GM12864 (cell line): ENCODE data around the gene KCNA1.

ENCODE experiments used
- DNase-seq: peaks from one replicate; pipeline ENCODE4 v3.0.0-alpha.2; 2011; ENCODE audit warnings: low read depth
- H3K4me3 ChIP-seq: 2 replicates; pipeline ENCODE4 v1.5.1; 2011; ENCODE audit warnings: mild to moderate bottlenecking, low read depth, low read length, control low read depth
- TF ChIP-seq, protein P1 (sequence below): IDR thresholded peaks from 2 replicates; pipeline ENCODE4 v1.5.1; 2011; ENCODE audit warnings: low read depth, mild to moderate bottlenecking, moderate library complexity, low read length, control low read depth, inconsistent platforms; ENCODE audit errors: missing control alignments

Gene KCNA1

DNA sequence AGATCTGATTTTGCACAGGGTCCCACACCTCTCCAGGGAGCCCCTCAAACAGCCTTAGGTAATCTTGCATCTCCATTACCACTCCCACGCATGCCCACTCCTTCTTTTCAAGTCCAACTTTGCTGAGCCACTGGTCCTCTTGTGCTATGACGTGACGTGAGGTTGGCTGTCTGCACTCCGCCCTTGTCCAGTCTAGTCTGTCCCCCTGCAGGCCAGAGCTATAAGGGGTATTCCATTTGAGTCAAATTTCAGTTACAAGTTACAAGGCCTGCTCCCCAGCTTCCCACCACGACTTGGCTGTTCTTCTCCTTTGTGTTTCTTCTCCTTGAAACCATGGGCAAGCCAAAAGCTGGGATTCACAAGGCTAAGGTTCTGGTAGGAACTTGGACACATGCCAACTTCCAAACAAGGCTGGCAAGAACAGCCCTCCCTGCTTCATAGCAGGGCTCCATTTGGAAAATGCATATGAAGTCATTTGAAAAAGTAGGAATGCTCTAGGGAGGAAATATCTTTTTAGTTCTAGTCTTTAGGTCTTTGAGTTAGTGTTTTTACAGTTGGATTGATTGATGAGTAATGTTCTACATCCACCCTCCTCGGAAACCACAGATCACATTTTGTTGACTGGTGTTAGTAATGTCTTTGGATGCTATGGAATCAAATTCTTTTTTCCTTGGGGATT, 49.1 kb downstream of the KCNA1 start:
- TF ChIP-seq, protein P1, sequence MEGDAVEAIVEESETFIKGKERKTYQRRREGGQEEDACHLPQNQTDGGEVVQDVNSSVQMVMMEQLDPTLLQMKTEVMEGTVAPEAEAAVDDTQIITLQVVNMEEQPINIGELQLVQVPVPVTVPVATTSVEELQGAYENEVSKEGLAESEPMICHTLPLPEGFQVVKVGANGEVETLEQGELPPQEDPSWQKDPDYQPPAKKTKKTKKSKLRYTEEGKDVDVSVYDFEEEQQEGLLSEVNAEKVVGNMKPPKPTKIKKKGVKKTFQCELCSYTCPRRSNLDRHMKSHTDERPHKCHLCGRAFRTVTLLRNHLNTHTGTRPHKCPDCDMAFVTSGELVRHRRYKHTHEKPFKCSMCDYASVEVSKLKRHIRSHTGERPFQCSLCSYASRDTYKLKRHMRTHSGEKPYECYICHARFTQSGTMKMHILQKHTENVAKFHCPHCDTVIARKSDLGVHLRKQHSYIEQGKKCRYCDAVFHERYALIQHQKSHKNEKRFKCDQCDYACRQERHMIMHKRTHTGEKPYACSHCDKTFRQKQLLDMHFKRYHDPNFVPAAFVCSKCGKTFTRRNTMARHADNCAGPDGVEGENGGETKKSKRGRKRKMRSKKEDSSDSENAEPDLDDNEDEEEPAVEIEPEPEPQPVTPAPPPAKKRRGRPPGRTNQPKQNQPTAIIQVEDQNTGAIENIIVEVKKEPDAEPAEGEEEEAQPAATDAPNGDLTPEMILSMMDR, result no peak
- no peak for DNase-seq
- no peak overlapping the region for H3K4me3 ChIP-seq

DNA sequence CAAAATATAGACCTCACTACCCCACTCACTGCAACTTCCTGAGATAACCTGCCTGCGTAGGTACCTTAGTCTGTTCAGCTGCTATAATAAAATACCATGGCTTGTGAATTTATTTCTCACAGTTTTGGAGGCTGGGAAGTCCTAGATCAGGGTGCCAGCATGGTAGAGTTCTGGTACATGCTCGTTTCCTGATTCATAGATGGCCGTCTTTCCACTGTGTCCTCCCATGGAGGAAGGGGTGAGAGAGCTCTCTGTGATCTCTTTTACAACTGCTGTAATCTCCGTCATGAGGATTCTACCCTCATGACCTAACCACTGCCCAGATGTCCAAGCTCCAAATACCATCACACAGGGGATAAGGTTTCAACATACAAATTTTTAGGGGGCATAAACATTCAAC, 49.7 kb downstream of the KCNA1 start:
- DNase-seq, result no peak

DNA sequence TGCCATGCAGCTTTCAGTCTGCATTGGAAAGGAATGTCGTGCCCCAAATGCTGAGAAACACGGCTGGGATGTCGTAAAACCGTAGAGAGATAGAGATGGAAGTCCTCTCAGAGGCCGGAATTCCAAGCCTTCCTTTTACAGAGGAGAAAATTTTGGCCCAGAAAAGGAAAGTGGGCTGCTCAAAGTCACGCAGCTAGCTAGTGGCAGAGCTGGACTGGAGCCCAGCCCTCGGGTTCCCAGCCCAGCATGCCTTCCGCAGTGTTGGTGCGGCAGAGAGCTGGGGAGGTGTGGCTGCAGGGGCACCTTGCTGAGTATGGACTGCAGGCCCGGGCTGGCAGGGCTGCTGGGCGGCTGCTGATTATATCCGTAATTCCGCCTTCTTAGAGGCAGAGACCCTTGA, 50.3 kb downstream of the KCNA1 start:
- TF ChIP-seq, protein P1, result no peak
- no peak overlapping the region for H3K4me3 ChIP-seq
- no peak for DNase-seq

More for the DNA sequence above, 49.7 kb downstream of the KCNA1 start:
- no peak overlapping the region for H3K4me3 ChIP-seq
- TF ChIP-seq, protein P1, result no peak

DNA sequence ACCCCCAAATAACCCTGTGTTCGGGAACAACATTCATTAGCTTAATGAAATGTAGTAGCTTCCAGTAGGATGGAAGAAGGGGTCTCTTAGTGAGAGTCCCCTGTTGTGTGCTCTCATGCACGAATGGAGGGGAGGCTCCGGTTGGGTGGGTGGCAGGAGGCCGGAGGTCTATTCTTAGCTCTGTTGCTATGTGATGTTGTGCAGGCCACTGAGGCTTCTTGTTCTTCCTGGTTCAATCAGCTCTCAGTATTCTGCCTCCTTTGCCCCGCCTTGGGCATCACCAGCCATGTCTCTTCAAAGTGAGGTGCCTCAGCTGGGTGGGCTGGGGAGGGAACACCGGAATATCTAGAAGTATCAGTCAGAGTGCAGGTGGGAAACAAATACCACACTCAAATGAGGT, 50.8 kb downstream of the KCNA1 start:
- DNase-seq, result no peak
- TF ChIP-seq, protein P1, result no peak
- H3K4me3 ChIP-seq, result no peak overlapping the region

DNA sequence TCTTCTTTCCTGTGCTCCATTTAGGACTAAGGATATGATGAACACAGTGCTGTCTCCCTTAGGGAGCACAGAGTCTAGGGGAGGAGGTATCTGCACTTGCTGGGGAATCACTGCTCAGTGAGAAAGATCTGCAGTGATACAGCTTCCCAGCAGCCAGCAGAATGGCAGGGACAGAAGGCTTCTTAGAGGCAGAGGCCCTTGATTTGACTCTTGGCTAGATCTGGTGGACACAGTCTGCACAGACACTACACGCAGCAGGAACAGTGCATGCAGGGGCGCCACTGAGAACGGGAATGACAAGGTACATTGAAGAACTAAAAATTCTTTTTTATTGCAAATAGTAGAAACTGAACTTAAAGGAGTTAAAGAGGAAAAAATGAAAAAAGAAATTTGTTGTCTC, 51.6 kb downstream of the KCNA1 start:
- H3K4me3 ChIP-seq, result no peak overlapping the region
- TF ChIP-seq, protein P1, result no peak
- no peak for DNase-seq

DNA sequence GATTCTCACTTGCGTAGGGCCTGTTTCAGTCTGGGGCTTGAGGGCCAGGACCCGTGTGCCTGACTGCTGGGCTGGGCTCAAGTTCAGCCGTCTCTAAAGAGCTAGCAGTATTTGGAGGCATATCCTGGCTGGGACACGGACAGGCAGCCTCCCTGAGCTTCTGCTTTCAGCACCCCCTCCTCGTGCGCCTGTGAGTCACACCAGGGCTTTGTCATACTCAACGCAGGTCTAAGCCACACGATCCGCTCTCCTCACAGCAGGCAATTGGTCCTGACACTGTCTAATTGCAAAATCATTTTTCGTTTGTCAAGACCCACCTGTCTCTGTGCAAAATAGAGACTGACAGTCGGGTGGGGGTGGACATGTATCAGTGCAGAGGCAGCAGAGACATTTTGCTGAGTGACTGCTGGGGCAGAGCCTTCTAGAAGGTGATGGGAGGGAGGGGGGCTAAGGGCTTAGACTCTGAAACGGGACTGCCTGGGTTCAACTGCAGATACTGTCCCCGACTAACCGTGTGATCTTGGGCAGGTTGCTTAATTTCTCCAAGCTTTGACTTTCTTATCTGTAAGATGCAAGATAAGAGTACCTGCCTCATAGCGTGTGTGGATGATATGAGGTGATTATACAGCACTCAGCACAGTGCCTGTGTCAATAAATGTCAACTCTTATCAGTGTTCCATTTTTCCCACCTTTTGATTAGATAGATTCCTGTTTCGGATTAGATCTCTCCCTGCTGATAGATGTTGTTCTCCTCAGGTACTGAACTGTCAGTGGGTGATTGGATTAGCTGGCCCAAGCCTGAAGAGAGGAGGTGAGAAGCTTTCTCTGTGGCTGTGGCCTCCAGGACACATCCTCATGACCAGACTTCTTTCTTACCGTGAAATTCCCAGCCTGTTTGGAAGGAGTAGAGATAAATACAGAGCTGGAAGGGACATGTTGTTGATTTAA, 53.1 kb downstream of the KCNA1 start:
- TF ChIP-seq, protein P1, result no peak
- no peak overlapping the region for H3K4me3 ChIP-seq
- no peak for DNase-seq
